Superior temporal gyrus (tissue), 1 donor: ENCODE results near the gene TNRC6B.

Experiments
- DNase-seq: peaks from one replicate; pipeline ENCODE4 v3.0.0-alpha.2; 2016; ENCODE audit errors: extremely low spot score

Gene TNRC6B

GRCh38 chr22:40238425-40239344 lies 61.0 kb downstream of the TNRC6B start:
- DNase-seq = no peak

- no peak for DNase-seq
Observed at GRCh38 chr22:40239345-40239683, 61.6 kb downstream of the TNRC6B start.

GRCh38 chr22:40240160-40240559 lies 62.4 kb downstream of the TNRC6B start:
- no peak for DNase-seq

GRCh38 chr22:40240686-40241085 lies 63.0 kb downstream of the TNRC6B start:
- no peak for DNase-seq

GRCh38 chr22:40241200-40241763 lies 63.6 kb downstream of the TNRC6B start:
- DNase-seq = no peak

- DNase-seq = no peak
Observed at GRCh38 chr22:40243891-40244290, 66.2 kb downstream of the TNRC6B start.

GRCh38 chr22:40244586-40244985 lies 66.9 kb downstream of the TNRC6B start:
- DNase-seq = no peak

GRCh38 chr22:40247976-40248375 lies 70.3 kb downstream of the TNRC6B start:
- DNase-seq = no peak

- DNase-seq = no peak
Observed at GRCh38 chr22:40249286-40249685, 71.6 kb downstream of the TNRC6B start.

GRCh38 chr22:40250608-40251007 lies 72.9 kb downstream of the TNRC6B start:
- DNase-seq = no peak

GRCh38 chr22:40251106-40251505 lies 73.4 kb downstream of the TNRC6B start:
- DNase-seq = no peak

- no peak for DNase-seq
Observed at GRCh38 chr22:40252146-40252545, 74.4 kb downstream of the TNRC6B start.

GRCh38 chr22:40256516-40256915 lies 78.8 kb downstream of the TNRC6B start:
- no peak for DNase-seq

- DNase-seq = no peak
Observed at GRCh38 chr22:40258017-40258416, 80.3 kb downstream of the TNRC6B start.

- no peak for DNase-seq
Observed at GRCh38 chr22:40258501-40258915, 80.8 kb downstream of the TNRC6B start.

- DNase-seq = no peak
Observed at GRCh38 chr22:40261783-40262182, 84.1 kb downstream of the TNRC6B start.

- DNase-seq = no peak
Observed at GRCh38 chr22:40263191-40263590, 85.5 kb downstream of the TNRC6B start.

- DNase-seq = no peak
Observed at GRCh38 chr22:40265783-40266182, 88.1 kb downstream of the TNRC6B start.

GRCh38 chr22:40270031-40270430 lies 92.3 kb downstream of the TNRC6B start:
- DNase-seq = no peak

GRCh38 chr22:40270748-40271373 lies 93.1 kb downstream of the TNRC6B start:
- no peak for DNase-seq

- no peak for DNase-seq
Observed at GRCh38 chr22:40271440-40271839, 93.7 kb downstream of the TNRC6B start.

- no peak for DNase-seq
Observed at GRCh38 chr22:40273319-40273718, 95.6 kb downstream of the TNRC6B start.
